ENCODE measurements around the gene NBAS.

The NBAS gene

GRCh38 chr2:15378148-15378908 lies 182.8 kb downstream of the NBAS start:
- H3K4me3 ChIP-seq (ENCODE audit: low read depth, low read length) = no peak overlapping the region
- DNase-seq (ENCODE audit: low read depth, low spot score) = no peak
- ChIA-PET CTCF (interaction anchor here (0.7 kb wide), 1 partner anchor 17 kb away, joined by 3 read pairs; no protein-coding TSS in a partner anchor), POLR2A (no interaction called here)
- TF ChIP-seq, protein P1, sequence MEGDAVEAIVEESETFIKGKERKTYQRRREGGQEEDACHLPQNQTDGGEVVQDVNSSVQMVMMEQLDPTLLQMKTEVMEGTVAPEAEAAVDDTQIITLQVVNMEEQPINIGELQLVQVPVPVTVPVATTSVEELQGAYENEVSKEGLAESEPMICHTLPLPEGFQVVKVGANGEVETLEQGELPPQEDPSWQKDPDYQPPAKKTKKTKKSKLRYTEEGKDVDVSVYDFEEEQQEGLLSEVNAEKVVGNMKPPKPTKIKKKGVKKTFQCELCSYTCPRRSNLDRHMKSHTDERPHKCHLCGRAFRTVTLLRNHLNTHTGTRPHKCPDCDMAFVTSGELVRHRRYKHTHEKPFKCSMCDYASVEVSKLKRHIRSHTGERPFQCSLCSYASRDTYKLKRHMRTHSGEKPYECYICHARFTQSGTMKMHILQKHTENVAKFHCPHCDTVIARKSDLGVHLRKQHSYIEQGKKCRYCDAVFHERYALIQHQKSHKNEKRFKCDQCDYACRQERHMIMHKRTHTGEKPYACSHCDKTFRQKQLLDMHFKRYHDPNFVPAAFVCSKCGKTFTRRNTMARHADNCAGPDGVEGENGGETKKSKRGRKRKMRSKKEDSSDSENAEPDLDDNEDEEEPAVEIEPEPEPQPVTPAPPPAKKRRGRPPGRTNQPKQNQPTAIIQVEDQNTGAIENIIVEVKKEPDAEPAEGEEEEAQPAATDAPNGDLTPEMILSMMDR (IDR thresholded peaks at IDR 0.05; ENCODE audit: insufficient read depth, low read length, missing control alignments) = no peak

DNA sequence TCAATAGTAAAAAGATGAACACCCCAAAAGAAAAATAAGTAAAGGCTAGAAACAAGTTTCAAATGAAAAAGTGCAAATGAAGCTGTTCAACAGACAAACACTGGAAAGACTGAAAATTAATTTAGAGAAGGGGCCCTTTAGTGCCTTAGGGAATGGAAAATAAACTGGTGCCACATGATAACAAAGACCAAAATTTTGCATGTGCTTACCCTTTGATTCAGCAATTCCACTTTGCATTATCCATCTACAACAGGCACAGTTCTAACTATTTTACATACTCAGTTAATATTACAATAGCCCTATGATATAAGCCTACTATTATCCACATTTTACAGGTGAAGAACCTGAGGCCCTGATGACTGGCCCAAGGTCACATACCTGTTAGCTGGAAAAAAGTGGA lies 183.9 kb downstream of the NBAS start:
- DNase-seq (ENCODE audit: low read depth, low spot score) = no peak
- H3K4me3 ChIP-seq (ENCODE audit: low read depth, low read length) = no peak overlapping the region
- TF ChIP-seq, protein P1 (IDR thresholded peaks at IDR 0.05; ENCODE audit: insufficient read depth, low read length, missing control alignments) = no peak
- POLR2A ChIA-PET = no interaction called here
- CTCF ChIA-PET = no interaction called here

- POLR2A ChIA-PET = no interaction called here
- CTCF ChIA-PET = no interaction called here
- no peak for DNase-seq (ENCODE audit: low read depth, low spot score)
- TF ChIP-seq, protein P1 (IDR thresholded peaks at IDR 0.05; ENCODE audit: insufficient read depth, low read length, missing control alignments) = no peak
- H3K4me3 ChIP-seq (ENCODE audit: low read depth, low read length) = no peak overlapping the region
Measured at GRCh38 chr2:15372019-15372418, 189.1 kb downstream of the NBAS start.

DNA sequence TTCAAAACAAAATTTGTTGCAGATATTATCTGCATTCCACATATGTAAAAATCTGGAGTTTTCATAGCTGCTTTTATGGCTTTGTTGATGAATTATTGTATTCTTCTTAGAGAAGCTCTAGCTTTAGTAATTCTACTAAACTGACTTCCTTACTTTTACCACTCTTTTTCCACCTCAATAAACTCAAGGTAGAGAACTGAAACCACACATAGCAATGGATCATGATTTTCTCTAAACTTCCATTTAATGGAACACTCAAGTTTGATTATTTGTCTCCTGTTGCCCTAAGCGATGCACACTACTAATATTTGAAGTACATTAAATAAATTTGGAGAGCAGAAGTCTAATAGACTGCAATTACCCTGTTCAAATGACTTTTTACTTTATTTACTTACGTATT lies 192.0 kb downstream of the NBAS start:
- H3K4me3 ChIP-seq (ENCODE audit: low read depth, low read length) = no peak overlapping the region
- CTCF ChIA-PET = no interaction called here
- POLR2A ChIA-PET = no interaction called here
- no peak for DNase-seq (ENCODE audit: low read depth, low spot score)
- TF ChIP-seq, protein P1 (IDR thresholded peaks at IDR 0.05; ENCODE audit: insufficient read depth, low read length, missing control alignments) = no peak

DNA sequence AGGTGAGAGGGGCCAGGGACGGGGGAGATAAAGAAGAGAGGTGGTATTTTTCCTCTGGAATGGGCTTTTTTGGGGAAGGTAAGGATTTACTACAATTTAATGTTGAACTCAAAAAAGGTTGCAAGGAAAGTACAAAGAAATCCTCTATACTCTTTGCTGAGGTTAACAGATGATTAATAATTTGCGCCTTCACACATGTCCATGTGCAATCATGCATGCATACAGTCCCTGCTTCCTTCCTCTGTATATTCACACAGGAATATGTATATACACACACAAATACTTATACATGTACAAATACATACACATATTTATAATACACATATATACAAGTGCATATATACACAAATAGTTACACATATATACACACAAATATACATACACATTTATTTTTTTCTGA lies 193.4 kb downstream of the NBAS start:
- ChIA-PET POLR2A (no interaction called here), CTCF (no interaction called here)

GRCh38 chr2:15367205-15367604 lies 193.9 kb downstream of the NBAS start:
- CTCF ChIA-PET = no interaction called here
- DNase-seq (ENCODE audit: low read depth, low spot score) = no peak
- H3K4me3 ChIP-seq (ENCODE audit: low read depth, low read length) = no peak overlapping the region

More for the DNA sequence above, 193.4 kb downstream of the NBAS start:
- no peak for DNase-seq (ENCODE audit: low read depth, low spot score)
- TF ChIP-seq, protein P1 (IDR thresholded peaks at IDR 0.05; ENCODE audit: insufficient read depth, low read length, missing control alignments) = no peak
- H3K4me3 ChIP-seq (ENCODE audit: low read depth, low read length) = no peak overlapping the region

More at GRCh38 chr2:15367205-15367604, 193.9 kb downstream of the NBAS start:
- POLR2A ChIA-PET = no interaction called here
- TF ChIP-seq, protein P1 (IDR thresholded peaks at IDR 0.05; ENCODE audit: insufficient read depth, low read length, missing control alignments) = no peak

All from AG04449 (cell line).